Stimulated activated CD8-positive, alpha-beta memory T cell treated with anti-CD3 and anti-CD28 coated beads, Interleukin-15, amount 100 ng/mL, for 48 hours (primary cell): Measurements from ENCODE around the gene DPM2.

Source experiments
- DNase-seq, 2 donors: peaks; one replicate each; pipeline ENCODE4 v3.0.0-alpha.2; 2020; ENCODE audit warnings: low read depth in 2 of 2

The DPM2 gene

GRCh38 chr9:127973169-127974000, 35.7 kb upstream of the DPM2 start:
- no peak for DNase-seq

- no peak for DNase-seq
Observed at GRCh38 chr9:127972236-127972871, 34.7 kb upstream of the DPM2 start.

- DNase-seq: no peak
Observed at GRCh38 chr9:127971357-127972235, 33.9 kb upstream of the DPM2 start.

- peak; percentile 58 to 67 for DNase-seq
Observed at GRCh38 chr9:127970401-127971313, 33.0 kb upstream of the DPM2 start.

GRCh38 chr9:127968700-127969383, 31.2 kb upstream of the DPM2 start:
- DNase-seq: no peak

GRCh38 chr9:127968042-127968441, 30.4 kb upstream of the DPM2 start:
- DNase-seq: no peak

- DNase-seq: no peak
Observed at GRCh38 chr9:127967151-127967809, 29.6 kb upstream of the DPM2 start.

- DNase-seq: no peak
Observed at GRCh38 chr9:127966416-127967150, 28.9 kb upstream of the DPM2 start.

- DNase-seq: no peak
Observed at GRCh38 chr9:127965953-127966352, 28.3 kb upstream of the DPM2 start.

- DNase-seq: no peak
Observed at GRCh38 chr9:127963359-127964064, 25.9 kb upstream of the DPM2 start.

GRCh38 chr9:127963041-127963358, 25.3 kb upstream of the DPM2 start:
- DNase-seq: no peak

- DNase-seq: no peak
Observed at GRCh38 chr9:127962278-127962677, 24.6 kb upstream of the DPM2 start.

- no peak for DNase-seq
Observed at GRCh38 chr9:127961613-127962155, 24.0 kb upstream of the DPM2 start.

- DNase-seq: no peak
Observed at GRCh38 chr9:127961155-127961490, 23.5 kb upstream of the DPM2 start.

- DNase-seq: no peak
Observed at GRCh38 chr9:127960410-127961154, 22.9 kb upstream of the DPM2 start.

GRCh38 chr9:127959841-127960409, 22.3 kb upstream of the DPM2 start:
- DNase-seq: no peak

- no peak for DNase-seq
Observed at GRCh38 chr9:127959398-127959797, 21.7 kb upstream of the DPM2 start.

- no peak for DNase-seq
Observed at GRCh38 chr9:127958728-127959127, 21.1 kb upstream of the DPM2 start.
